ENCODE data around the gene SND1.

SND1 gene

DNA sequence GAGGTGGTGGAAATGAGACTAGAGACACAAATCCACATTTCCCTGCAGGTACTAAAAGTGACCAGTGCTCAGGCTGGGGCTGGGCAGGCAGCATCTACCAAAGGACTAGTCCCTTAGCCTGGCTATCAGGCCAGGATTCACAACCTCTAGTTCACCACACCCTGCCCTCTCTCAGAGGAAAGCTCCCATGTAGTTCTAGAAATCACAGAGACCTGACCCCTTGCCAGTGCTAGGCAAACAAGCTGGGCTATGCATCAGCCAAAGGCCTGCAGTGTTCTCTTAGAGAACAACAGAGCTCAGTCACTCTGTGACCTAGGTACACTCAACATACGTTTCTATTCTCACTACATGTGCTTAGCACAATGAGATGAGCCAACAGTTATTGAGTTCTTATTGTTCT lies 405.9 kb downstream of the SND1 start:
- DNase-seq: no peak

DNA sequence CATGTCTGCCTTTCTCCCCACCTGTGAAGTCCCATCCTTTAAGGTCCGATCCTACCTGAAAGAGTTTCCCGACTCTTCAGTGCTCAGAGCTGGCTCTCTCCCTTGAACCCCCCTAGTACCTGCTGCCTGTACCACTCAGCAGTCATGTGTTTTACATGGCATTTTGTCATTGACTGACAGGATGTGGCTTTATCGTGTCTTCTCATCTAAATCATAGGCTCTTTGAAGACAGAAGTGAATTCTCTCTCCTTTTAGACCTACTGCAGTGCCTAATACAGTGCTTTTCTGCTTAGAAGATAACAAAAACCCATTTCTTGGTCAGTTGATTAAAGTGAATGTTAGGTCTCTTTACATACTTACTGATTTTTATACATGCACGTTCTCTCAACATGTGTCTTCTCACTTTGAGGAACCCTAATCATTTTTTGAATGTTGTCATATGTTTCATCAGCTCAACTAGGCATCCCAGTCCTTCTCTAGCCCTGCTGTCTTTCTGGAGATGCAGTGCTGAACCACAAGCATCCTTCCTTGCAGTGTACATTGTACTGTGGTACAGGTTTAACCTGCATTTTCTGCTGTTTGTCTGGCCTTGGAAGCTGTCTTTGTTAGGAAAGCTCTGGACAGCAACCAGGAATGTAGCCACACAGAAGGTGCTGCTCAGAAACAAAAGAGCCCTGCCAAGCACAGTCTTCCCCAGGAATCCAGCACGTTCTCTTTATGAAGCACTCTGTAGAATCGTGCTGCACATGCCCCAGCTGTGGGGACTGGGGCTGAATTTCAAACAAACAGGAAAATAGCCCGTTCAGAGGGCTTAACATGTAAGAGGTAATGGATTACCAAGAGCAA lies 407.4 kb downstream of the SND1 start:
- DNase-seq: peak; percentile 56

- peak; percentile 31 for DNase-seq
These were observed 408.0 kb downstream of the SND1 start for GRCh38 chr7:128060018-128060417.

DNA sequence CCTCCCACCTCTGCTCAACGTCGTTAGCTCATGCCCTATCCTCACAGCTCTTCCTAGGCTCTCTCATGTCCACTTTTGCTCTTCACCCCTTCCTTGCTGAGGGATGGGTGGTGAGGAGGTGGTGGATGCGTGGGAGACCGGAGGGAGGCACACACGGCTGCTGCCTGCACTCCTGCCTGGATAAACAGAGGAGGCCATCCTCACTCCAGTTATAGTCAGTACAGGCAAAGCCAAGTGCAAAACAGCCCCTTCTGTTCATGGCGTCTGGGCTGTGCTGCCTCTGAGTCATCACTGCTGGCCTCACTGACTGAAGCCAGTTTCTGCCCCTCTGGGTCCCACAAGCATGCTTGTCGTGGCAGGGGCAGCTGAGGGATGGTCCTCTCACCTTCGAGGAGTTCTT lies 411.1 kb downstream of the SND1 start:
- no peak for DNase-seq

- no peak for DNase-seq
These were observed 413.9 kb downstream of the SND1 start for GRCh38 chr7:128065872-128066271.

DNA sequence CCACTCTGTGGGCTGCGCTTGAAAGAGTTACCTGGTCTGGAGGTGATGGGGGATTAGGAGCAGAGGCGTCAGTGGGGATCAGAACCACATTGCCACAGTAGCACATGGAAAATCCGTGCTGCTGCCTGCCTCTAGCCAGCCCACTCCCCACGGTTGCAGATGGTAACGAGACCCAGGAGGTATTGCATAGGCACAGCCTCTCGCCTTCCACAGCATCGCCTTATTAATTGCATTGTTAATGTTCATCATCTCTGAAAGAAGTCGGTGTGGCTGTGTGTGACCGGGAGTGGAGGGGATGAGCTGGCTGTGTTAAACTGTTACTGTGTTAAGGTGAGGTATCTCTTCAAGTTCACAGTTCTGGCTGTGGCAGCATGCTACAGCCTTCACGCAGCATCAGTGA lies 414.4 kb downstream of the SND1 start:
- DNase-seq: no peak

DNA sequence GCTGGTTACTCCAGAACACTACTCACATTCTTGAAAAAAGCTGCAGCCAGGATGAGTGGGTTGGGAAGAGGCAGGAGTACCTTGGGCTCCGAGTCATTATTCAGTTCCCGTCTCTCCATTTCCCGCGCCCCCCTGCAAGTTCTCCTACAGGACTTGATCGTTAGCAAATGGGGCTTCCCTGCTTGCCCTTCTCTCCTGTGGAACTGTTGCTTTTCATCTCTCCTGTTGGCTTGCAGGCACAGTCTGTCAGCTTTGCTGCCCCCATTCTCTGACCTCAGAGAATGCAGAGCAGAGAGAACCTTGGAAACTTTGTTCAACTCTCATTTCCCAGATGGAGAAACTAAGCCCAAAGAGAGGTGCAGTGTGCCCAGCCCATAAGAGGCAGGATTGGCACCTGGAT lies 414.9 kb downstream of the SND1 start:
- DNase-seq: no peak

DNA sequence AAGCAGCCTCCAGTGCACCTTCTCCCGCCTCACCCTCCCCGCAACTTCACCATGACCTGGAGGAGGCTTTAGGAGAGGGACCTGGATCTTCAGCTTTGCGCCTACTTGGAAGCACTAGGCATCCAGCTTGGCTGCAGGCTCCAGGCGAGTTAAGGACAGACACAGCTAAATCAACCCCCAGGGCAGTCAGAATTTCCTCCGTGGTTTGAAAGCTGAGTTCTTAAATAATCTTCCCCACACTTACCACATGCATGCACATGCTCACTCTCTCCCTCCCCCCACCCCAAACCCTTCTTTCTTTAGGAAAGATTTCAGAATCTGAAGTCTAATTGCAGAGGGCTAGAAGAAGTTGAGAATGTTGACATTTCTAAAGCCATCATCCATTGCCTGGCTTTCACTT lies 416.0 kb downstream of the SND1 start:
- no peak for DNase-seq

DNA sequence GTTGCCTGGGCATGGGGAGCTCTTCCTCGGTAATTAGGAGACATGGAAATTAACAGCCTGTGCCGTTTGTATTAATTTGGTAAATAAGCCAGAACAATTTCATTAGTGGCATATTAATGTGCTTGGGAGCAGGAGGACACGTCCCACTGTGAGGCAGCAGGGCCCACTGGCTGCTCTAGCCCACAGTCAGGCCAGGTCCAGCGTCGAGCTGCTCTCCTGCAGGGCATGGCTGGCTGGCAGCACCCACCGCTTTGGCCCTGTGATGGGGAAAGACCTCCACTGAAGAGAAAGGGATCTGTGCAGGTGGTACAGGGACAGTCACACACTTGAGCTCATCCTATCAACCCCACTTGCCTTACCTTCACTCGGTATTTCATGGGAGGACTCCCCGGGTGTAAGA lies 416.8 kb downstream of the SND1 start:
- no peak for DNase-seq

- DNase-seq: no peak
These were observed 417.7 kb downstream of the SND1 start for GRCh38 chr7:128069373-128070364.

- no peak for DNase-seq
These were observed 419.4 kb downstream of the SND1 start for GRCh38 chr7:128071376-128071775.

GRCh38 chr7:128071801-128072200 lies 419.8 kb downstream of the SND1 start:
- no peak for DNase-seq

GRCh38 chr7:128073671-128074310 lies 421.8 kb downstream of the SND1 start:
- no peak for DNase-seq

DNA sequence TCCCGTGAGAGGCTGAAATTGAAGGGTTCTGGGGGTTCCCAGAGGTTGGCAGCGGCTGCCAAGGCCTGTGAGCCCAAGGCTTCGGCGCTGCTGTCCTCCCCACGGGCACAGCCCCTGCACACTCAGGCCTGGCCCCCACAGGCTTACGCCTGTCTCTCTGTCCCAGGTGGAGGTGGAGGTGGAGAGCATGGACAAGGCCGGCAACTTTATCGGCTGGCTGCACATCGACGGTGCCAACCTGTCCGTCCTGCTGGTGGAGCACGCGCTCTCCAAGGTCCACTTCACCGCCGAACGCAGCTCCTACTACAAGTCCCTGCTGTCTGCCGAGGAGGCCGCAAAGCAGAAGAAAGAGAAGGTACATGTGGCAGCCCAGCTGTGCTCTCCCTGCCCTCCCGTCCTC lies 422.3 kb downstream of the SND1 start:
- DNase-seq: no peak

DNA sequence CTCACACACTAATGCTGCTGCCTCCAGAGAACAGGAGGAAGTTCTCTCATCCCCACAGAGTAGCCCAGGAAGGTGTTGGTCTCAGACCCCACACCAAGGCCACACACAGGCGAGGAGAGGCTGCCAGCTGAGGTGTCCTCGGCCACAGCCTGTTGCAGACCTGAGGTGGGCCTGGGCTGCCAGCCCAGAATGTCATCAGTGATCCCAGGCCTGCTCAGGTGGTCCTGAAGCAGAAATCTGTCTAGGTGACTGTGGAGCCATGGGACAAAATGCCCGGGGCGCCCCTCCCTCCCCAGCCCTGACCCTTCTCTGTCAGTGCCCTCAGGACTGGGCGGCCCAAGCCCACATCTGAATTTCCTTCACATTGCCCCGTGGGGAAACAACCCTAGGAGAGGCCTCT lies 422.7 kb downstream of the SND1 start:
- DNase-seq: no peak

- no peak for DNase-seq
These were observed 423.5 kb downstream of the SND1 start for GRCh38 chr7:128075242-128076095.

DNA sequence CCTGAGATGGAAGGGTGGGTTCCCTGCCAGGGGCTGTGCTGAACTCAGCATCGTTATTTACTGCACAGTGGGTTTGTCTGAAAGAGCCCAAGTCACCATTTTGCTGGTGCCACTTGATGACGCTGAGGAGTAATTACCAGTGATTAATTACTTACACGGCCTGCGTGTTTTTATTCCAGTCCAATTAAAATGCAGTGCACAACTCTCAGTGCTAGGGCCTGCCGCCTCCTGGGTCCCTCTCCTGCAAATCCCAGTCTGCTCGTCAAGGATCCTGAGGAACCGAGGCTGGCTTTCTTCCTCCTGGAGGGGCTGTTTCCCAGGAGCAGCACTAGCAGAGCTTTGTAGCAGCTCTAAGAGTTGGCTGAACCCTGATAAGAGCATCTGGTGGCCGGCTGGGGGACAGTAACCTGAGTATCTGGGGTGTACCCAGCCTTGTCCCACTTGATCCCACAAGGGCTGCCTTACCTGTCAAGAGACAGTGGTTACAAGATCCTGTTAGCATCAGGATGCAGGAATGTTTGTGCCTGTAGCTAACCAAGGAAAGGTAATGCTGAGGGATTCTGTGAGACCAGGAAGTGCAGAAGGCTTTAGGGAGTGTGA lies 424.3 kb downstream of the SND1 start:
- no peak for DNase-seq

GRCh38 chr7:128076796-128077271 lies 424.8 kb downstream of the SND1 start:
- no peak for DNase-seq

DNA sequence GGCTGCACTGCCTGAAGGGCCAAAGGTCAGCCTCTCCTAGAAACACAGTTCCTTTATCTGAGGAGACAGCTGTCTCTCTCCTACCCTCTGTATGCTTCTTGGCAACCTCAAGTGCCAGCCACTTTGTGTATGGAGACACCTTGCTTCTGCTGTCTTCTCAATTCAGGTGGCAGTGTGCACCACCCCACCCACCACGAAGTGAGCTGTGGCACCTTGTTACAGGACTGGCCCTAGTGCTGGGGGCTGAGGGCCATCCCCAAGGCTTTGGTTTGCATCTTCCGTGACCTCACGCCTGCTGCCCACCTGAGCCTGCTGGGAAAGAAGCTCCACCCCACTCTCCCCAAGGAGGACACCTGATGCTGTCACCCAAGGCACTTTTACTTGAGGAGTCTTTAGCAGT lies 426.3 kb downstream of the SND1 start:
- no peak for DNase-seq

- no peak for DNase-seq
These were observed 428.2 kb downstream of the SND1 start for GRCh38 chr7:128080169-128080568.

GRCh38 chr7:128081351-128081750 lies 429.4 kb downstream of the SND1 start:
- no peak for DNase-seq

DNA sequence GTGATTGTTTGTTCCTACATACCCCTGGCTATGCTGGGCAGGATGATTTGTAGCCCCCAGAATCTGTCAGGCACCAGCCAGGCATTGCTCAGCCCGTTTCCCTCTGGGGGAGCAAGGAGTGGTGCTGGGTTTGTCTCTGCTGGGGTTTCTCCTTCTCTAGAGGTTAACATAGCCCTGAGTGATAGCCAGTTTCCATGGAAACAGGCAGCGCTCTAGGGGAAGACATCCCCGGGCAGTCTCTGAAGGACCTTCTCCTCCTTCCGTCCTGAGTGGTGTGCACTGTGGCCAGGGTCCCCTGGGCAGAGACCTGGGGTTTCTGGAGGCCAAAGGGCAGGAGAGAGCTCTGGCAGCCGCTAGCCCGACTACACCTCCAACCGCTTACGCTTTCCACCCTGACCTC lies 429.8 kb downstream of the SND1 start:
- DNase-seq: no peak
